Left renal cortex interstitium (tissue), 4 donors: ENCODE results near the gene DYRK1B. TPM values are rescaled to one million over a fixed set of nuclear protein-coding genes. Genes with fewer than 3 reads are reported as not detected.
"Not testable (repeated sequence)": the region's sequence is repeated elsewhere in the genome, so short reads cannot be mapped to it uniquely, and the experiment has no call there.

Experiments used
- DNase-seq, 4 donors: peaks; one replicate each; pipeline ENCODE4 v3.0.0-alpha.2; 2013; ENCODE audit warnings: low read depth in 4 of 4, low spot score in 2 of 4, missing footprints in 1 of 4
- polyA plus RNA-seq, 4 donors: library from polyadenylated mRNA; unstranded; fragments of 120-200 nt; gene quantifications; one replicate each; pipeline ENCODE4 v1.2.1, GENCODE V29; 2013; ENCODE audit not compliant: insufficient read length in 4 of 4

DYRK1B gene
- polyA plus RNA-seq, 4 donors, result 29.3 to 44.9 (median 34.2) TPM

- not testable (repeated sequence) for DNase-seq
These were observed 19.9 kb downstream of the DYRK1B start for GRCh38 chr19:39814111-39814510.

- DNase-seq, result no peak
These were observed 20.5 kb downstream of the DYRK1B start for GRCh38 chr19:39813264-39813993.

GRCh38 chr19:39811064-39811463 lies 22.9 kb downstream of the DYRK1B start:
- DNase-seq, result no peak

GRCh38 chr19:39810424-39810823 lies 23.5 kb downstream of the DYRK1B start:
- no peak for DNase-seq

GRCh38 chr19:39809368-39809767 lies 24.6 kb downstream of the DYRK1B start:
- DNase-seq, result no peak

- DNase-seq, result not testable (repeated sequence)
These were observed 25.3 kb downstream of the DYRK1B start for GRCh38 chr19:39808688-39809087.

- DNase-seq, result no peak
These were observed 26.1 kb downstream of the DYRK1B start for GRCh38 chr19:39807846-39808364.

- DNase-seq, result no peak
These were observed 28.9 kb downstream of the DYRK1B start for GRCh38 chr19:39805104-39805503.

GRCh38 chr19:39802958-39803357 lies 31.0 kb downstream of the DYRK1B start:
- DNase-seq, result no peak

- DNase-seq, result no peak
These were observed 36.9 kb downstream of the DYRK1B start for GRCh38 chr19:39797083-39797482.

- DNase-seq, result no peak
These were observed 37.9 kb downstream of the DYRK1B start for GRCh38 chr19:39796000-39796498.

GRCh38 chr19:39795001-39795400 lies 39.0 kb downstream of the DYRK1B start:
- no peak for DNase-seq

GRCh38 chr19:39792999-39793546 lies 40.9 kb downstream of the DYRK1B start:
- peak; percentile 53 to 72 (median 57) for DNase-seq

GRCh38 chr19:39788244-39788643 lies 45.7 kb downstream of the DYRK1B start:
- no peak for DNase-seq

- no peak for DNase-seq
These were observed 53.1 kb downstream of the DYRK1B start for GRCh38 chr19:39780894-39781293.

GRCh38 chr19:39778763-39779162 lies 55.2 kb downstream of the DYRK1B start, which contains the start of gene LEUTX:
LEUTX (plus strand) TSS chr19:39778854; CDS start chr19:39778921, 67 bp downstream.
- DNase-seq, result no peak

Other genes with a start within 250 kb of the DYRK1B start
- not detected for gene LGALS13, start 231.6 kb downstream of the DYRK1B start, polyA plus RNA-seq
- gene LGALS16, start 178.2 kb downstream of the DYRK1B start, polyA plus RNA-seq, result not detected
- not detected for gene LGALS14, start 129.7 kb downstream of the DYRK1B start, polyA plus RNA-seq
- gene CLC, start 96.1 kb downstream of the DYRK1B start, polyA plus RNA-seq, result 1 to 10 TPM in 2 of 4 donors, under 1 TPM in 2; 0.65 to 5.1 (median 1.6) TPM
- not detected for gene LEUTX, start 55.3 kb downstream of the DYRK1B start, polyA plus RNA-seq
- 100 to 1,000 TPM; 328 to 352 (median 339) TPM for gene FBL, start 12.2 kb upstream of the DYRK1B start, polyA plus RNA-seq
- gene FCGBP, start 100.5 kb upstream of the DYRK1B start, polyA plus RNA-seq, result 10 to 100 TPM in 2 of 4 donors, 1 to 10 TPM in 2; 5.1 to 12.7 (median 8.5) TPM
- gene PSMC4, start 137.0 kb upstream of the DYRK1B start, polyA plus RNA-seq, result 100 to 1,000 TPM in 2 of 4 donors, 10 to 100 TPM in 2; 81.2 to 103 (median 99.1) TPM
- 10 to 100 TPM in 1 of 4 donors, 1 to 10 TPM in 3; 5.4 to 12.0 (median 7.6) TPM for gene ZNF546, start 162.9 kb upstream of the DYRK1B start, polyA plus RNA-seq
- gene ZNF780B, start 222.1 kb upstream of the DYRK1B start, polyA plus RNA-seq, result 10 to 100 TPM; 18.1 to 45.5 (median 29.5) TPM